IMR-90 (cell line): ENCODE results near the gene PNMA8C. TPM values are rescaled to one million over a fixed set of nuclear protein-coding genes. Genes with fewer than 3 reads are reported as not detected.

Experiments used
- ATAC-seq: fragments of 200-7000 bp; cut with Tn5 transposase; 2 replicates; pipeline ENCODE4 v1.9.1; 2020; ENCODE audit warnings: low read depth, mild to moderate bottlenecking, moderate library complexity
- BruUV-seq: library from RNA; stranded (reverse); fragments of 400-500 nt; replicated peaks from 2 replicates; lab custom pipeline; 2021; lab: Mats Ljungman, UMichigan
- CTCF ChIA-PET: fragments of 300-600 bp; formaldehyde crosslinking; extraction: SDS; loops from one replicate; lab custom pipeline; 2021; ENCODE audit warnings: antibody characterized with exemption; lab: Yijun Ruan, JAX
- POLR2A ChIA-PET: fragments of 300-600 bp; sonication (Branson Sonifier 250); formaldehyde crosslinking; loops from one replicate; lab custom pipeline; 2022; ENCODE audit warnings: antibody characterized with exemption; ENCODE audit not compliant: unreplicated experiment; lab: Charles Lee
- DNase-seq: peaks from one replicate; pipeline ENCODE4 v3.0.0; 2013
- H2AFZ ChIP-seq: replicated peaks from 2 replicates; pipeline ENCODE3; 2013; ENCODE audit warnings: low read length, mild to moderate bottlenecking; ENCODE audit not compliant: poor library complexity
- H2AK5ac ChIP-seq: 2 replicates; pipeline ENCODE4 v1.6.1; 2013; ENCODE audit warnings: low read depth, low read length, inconsistent platforms
- H2AK9ac ChIP-seq: replicated peaks from 2 replicates; pipeline ENCODE3; 2013; ENCODE audit warnings: mild to moderate bottlenecking, low read depth, low read length, moderate library complexity; ENCODE audit not compliant: poor library complexity
- H2BK120ac ChIP-seq: 2 replicates; pipeline ENCODE4 v1.6.1; 2013; ENCODE audit warnings: low read depth, low read length, inconsistent platforms
- H2BK15ac ChIP-seq: 3 replicates; pipeline ENCODE4 v1.6.1; 2013; ENCODE audit warnings: low read depth, low read length, inconsistent platforms
- H2BK20ac ChIP-seq: 2 replicates; pipeline ENCODE4 v1.6.1; 2013; ENCODE audit warnings: low read depth, mild to moderate bottlenecking, inconsistent platforms, low read length, moderate library complexity
- H2BK5ac ChIP-seq: 2 replicates; pipeline ENCODE4 v1.6.1; 2013; ENCODE audit warnings: mild to moderate bottlenecking, low read depth, low read length, inconsistent platforms; ENCODE audit not compliant: poor library complexity, severe bottlenecking
- H3K14ac ChIP-seq: replicated peaks from 2 replicates; pipeline ENCODE4 v1.6.1; 2013; ENCODE audit warnings: low read depth, low read length, inconsistent platforms
- H3K18ac ChIP-seq: 2 replicates; pipeline ENCODE4 v1.6.1; 2013; ENCODE audit warnings: low read depth, low read length, control low read depth
- H3K23ac ChIP-seq: 2 replicates; pipeline ENCODE4 v1.6.1; 2013; ENCODE audit warnings: low read depth, low read length, inconsistent platforms
- H3K27ac ChIP-seq: 2 replicates; pipeline ENCODE4 v1.5.1; 2013; ENCODE audit warnings: mild to moderate bottlenecking, control low read depth, low read length; ENCODE audit not compliant: insufficient read depth
- H3K27me3 ChIP-seq: 2 replicates; pipeline ENCODE4 v1.6.1; 2013; ENCODE audit warnings: low read length; ENCODE audit not compliant: control insufficient read depth, insufficient read depth
- H3K36me3 ChIP-seq: 2 replicates; pipeline ENCODE4 v1.6.1; 2013; ENCODE audit warnings: low read length, mixed read lengths; ENCODE audit not compliant: control insufficient read depth, insufficient read depth
- H3K4ac ChIP-seq: 2 replicates; pipeline ENCODE4 v1.6.1; 2013; ENCODE audit warnings: low read depth, low read length, inconsistent platforms
- H3K4me1 ChIP-seq: 2 replicates; pipeline ENCODE4 v1.6.1; 2013; ENCODE audit warnings: low read length, mixed read lengths; ENCODE audit not compliant: control insufficient read depth, insufficient read depth
- H3K4me2 ChIP-seq: 2 replicates; pipeline ENCODE4 v1.6.1; 2013; ENCODE audit warnings: low read depth, mild to moderate bottlenecking, control low read depth, low read length, moderate library complexity
- H3K4me3 ChIP-seq: 2 replicates; pipeline ENCODE4 v1.5.1; 2013; ENCODE audit warnings: low read depth, mild to moderate bottlenecking, control low read depth, low read length, moderate library complexity; ENCODE audit not compliant: insufficient read depth
- H3K56ac ChIP-seq: 2 replicates; pipeline ENCODE4 v1.6.1; 2013; ENCODE audit warnings: low read length, inconsistent platforms; ENCODE audit not compliant: insufficient read depth; ENCODE audit errors: extremely low read depth
- H3K79me1 ChIP-seq, 2 experiments: 2 replicates each; pipeline ENCODE4 v1.6.1; 2013; ENCODE audit warnings: low read length in 2 of 2, inconsistent platforms in 1 of 2, low read depth in 1 of 2
- H3K9ac ChIP-seq: 2 replicates; pipeline ENCODE4 v1.6.1; 2013; ENCODE audit warnings: low read depth, low read length, control low read depth
- H3K9me1 ChIP-seq: 2 replicates; pipeline ENCODE4 v1.6.1; 2013; ENCODE audit warnings: low read length, inconsistent platforms; ENCODE audit not compliant: insufficient read depth
- H3K9me3 ChIP-seq: 2 replicates; pipeline ENCODE4 v1.6.1; 2013; ENCODE audit warnings: low read length; ENCODE audit not compliant: control insufficient read depth, insufficient read depth
- H4K20me1 ChIP-seq: 2 replicates; pipeline ENCODE4 v1.6.1; 2013; ENCODE audit warnings: low read length, inconsistent platforms; ENCODE audit not compliant: insufficient read depth
- H4K5ac ChIP-seq: 2 replicates; pipeline ENCODE4 v1.6.1; 2013; ENCODE audit warnings: mild to moderate bottlenecking, low read depth, low read length, control low read depth
- H4K8ac ChIP-seq, 2 experiments: 2 replicates each; pipeline ENCODE4 v1.6.1; 2013; ENCODE audit warnings: low read depth in 2 of 2, low read length in 2 of 2, control low read depth in 1 of 2, inconsistent platforms in 1 of 2
- H4K91ac ChIP-seq: 2 replicates; pipeline ENCODE4 v1.6.1; 2013; ENCODE audit warnings: low read depth, low read length, inconsistent platforms; ENCODE audit not compliant: insufficient read depth
- BHLHE40 ChIP-seq: fragments of 150-350 bp; IDR thresholded peaks from 2 replicates; pipeline ENCODE4 v1.6.1; 2016; ENCODE audit warnings: mild to moderate bottlenecking, low read depth, low read length
- CEBPB ChIP-seq: IDR thresholded peaks from 2 replicates; pipeline ENCODE4 v1.6.1; 2012; ENCODE audit warnings: low read depth, low read length, improper control_type of control experiment
- CHD1 ChIP-seq: IDR thresholded peaks from 2 replicates; pipeline ENCODE4 v1.6.1; 2012; ENCODE audit warnings: low read depth, low read length, improper control_type of control experiment
- CTCF ChIP-seq: conservative IDR thresholded peaks from 2 replicates; pipeline ENCODE4 v1.5.1; 2012; ENCODE audit warnings: mild to moderate bottlenecking, low read depth, low read length, improper control_type of control experiment
- ELK1 ChIP-seq: fragments of 150-350 bp; IDR thresholded peaks from 2 replicates; pipeline ENCODE4 v1.6.1; 2016; ENCODE audit warnings: low read depth, mild to moderate bottlenecking, low read length, moderate library complexity, borderline replicate concordance
- FOS ChIP-seq: fragments of 150-350 bp; IDR thresholded peaks from 2 replicates; pipeline ENCODE4 v1.6.1; 2016; ENCODE audit warnings: low read depth, low read length
- MAFK ChIP-seq: IDR thresholded peaks from 2 replicates; pipeline ENCODE4 v1.6.1; 2012; ENCODE audit warnings: low read depth, low read length, improper control_type of control experiment
- MAZ ChIP-seq: IDR thresholded peaks from 2 replicates; pipeline ENCODE4 v1.6.1; 2012; ENCODE audit warnings: low read depth, mild to moderate bottlenecking, low read length, improper control_type of control experiment, moderate library complexity, borderline replicate concordance
- MXI1 ChIP-seq: IDR thresholded peaks from 2 replicates; pipeline ENCODE4 v1.6.1; 2012; ENCODE audit warnings: low read depth, mild to moderate bottlenecking, low read length, moderate library complexity, borderline replicate concordance
- NFE2L2 ChIP-seq: fragments of 150-350 bp; IDR thresholded peaks from 2 replicates; pipeline ENCODE4 v1.6.1; 2016; ENCODE audit warnings: low read depth, mild to moderate bottlenecking, low read length
- POLR2A ChIP-seq: IDR thresholded peaks from 2 replicates; pipeline ENCODE4 v1.6.1; 2012; ENCODE audit warnings: mild to moderate bottlenecking, low read depth, low read length
- RAD21 ChIP-seq: IDR thresholded peaks from 2 replicates; pipeline ENCODE4 v1.6.1; 2012; ENCODE audit warnings: low read length, improper control_type of control experiment
- RCOR1 ChIP-seq: IDR thresholded peaks from 2 replicates; pipeline ENCODE4 v1.6.1; 2012; ENCODE audit warnings: mild to moderate bottlenecking, low read length, improper control_type of control experiment; ENCODE audit not compliant: insufficient replicate concordance
- RFX5 ChIP-seq: IDR thresholded peaks from 2 replicates; pipeline ENCODE4 v1.8.0; 2012; ENCODE audit warnings: low read depth, mild to moderate bottlenecking, low read length, moderate library complexity
- SMC3 ChIP-seq: fragments of 150-350 bp; IDR thresholded peaks from 2 replicates; pipeline ENCODE4 v1.6.1; 2016; ENCODE audit warnings: low read depth, mild to moderate bottlenecking, antibody characterized with exemption, low read length, moderate library complexity
- USF2 ChIP-seq: fragments of 150-350 bp; IDR thresholded peaks from 2 replicates; pipeline ENCODE4 v1.6.1; 2017; ENCODE audit warnings: mild to moderate bottlenecking, antibody characterized with exemption, low read length, low read depth
- WGBS, 2 experiments: methylation state at CpG; one replicate each; pipeline versions ENCODE4 v1.1.5 to v1.1.7; 2013; ENCODE audit warnings: missing lambda C conversion rate in 2 of 2; ENCODE audit not compliant: insufficient read length in 1 of 2; ENCODE audit errors: extremely low coverage in 2 of 2; 5-methylcytosine and 5-hydroxymethylcytosine counted together
- dilution Hi-C: fragments of 300-500 bp; cut with HindIII; formaldehyde crosslinking; loops from one replicate; pipeline ENCODE4 v1.14.3; 2018; ENCODE audit warnings: low sequenced_read_pairs; ENCODE audit not compliant: unreplicated experiment
- in situ Hi-C: fragments of 300-500 bp; cut with MboI; formaldehyde crosslinking; loops from 3 replicates; pipeline ENCODE4 v1.14.3; 2019; ENCODE audit warnings: low sequenced_read_pairs, inconsistent platforms, mixed read lengths
- intact Hi-C: fragments of 100-400 bp; cut with micrococcal nuclease; formaldehyde crosslinking; loops from 2 replicates; pipeline ENCODE4 v1.10.0; 2022
- polyA plus RNA-seq, 3 experiments: library from polyadenylated mRNA; depleted of rRNA; stranded (reverse); fragments of >200 nt; gene quantifications; 2 replicates each; pipeline ENCODE4 v1.2.3, GENCODE V29; 2012; ENCODE audit warnings: low replicate concordance in 1 of 3
- total RNA-seq: library from RNA; depleted of rRNA; stranded (reverse); fragments of >200 nt; gene quantifications from 2 replicates; pipeline ENCODE4 v1.2.3, GENCODE V29; 2012

The PNMA8C gene
- total and polyA plus RNA-seq, 2 of the 4 experiments (the other 2 are of a cell fraction): 0.09 to 0.18 TPM

GRCh38 chr19:46381756-46382345 lies 46.9 kb downstream of the PNMA8C start:
- POLR2A ChIA-PET: no interaction called here
- 76% methylated on average over 10 of the region's 15 CpGs; no CpG with 5 or more reads in 1 of the 2 experiments for WGBS, 2 experiments

More at GRCh38 chr19:46381756-46382345, 46.9 kb downstream of the PNMA8C start:
- Histone ChIP-seq H3K18ac (no peak overlapping the region), H4K5ac (no peak overlapping the region), H3K23ac (no peak overlapping the region), H3K79me1 (peaks cover 19 to 50% of the 10 kb centered on the region in 2 experiments), H2BK20ac (no peak overlapping the region), H3K9me1 (peaks cover 4% of the 10 kb centered on the region), H3K27me3 (no peaks in the 10 kb centered on the region), H3K9ac (no peak overlapping the region), H2BK5ac (no peak overlapping the region), H3K27ac (no peak overlapping the region), H3K4ac (no peak overlapping the region), H2AK9ac (no peak overlapping the region), H3K56ac (no peak overlapping the region), H2BK15ac (no peak overlapping the region), H2BK120ac (no peak overlapping the region), H2AK5ac (no peak overlapping the region), H3K36me3 (peaks cover 23% of the 10 kb centered on the region), H3K4me2 (no peak overlapping the region), H4K91ac (no peak overlapping the region), H3K9me3 (no peaks in the 10 kb centered on the region), H4K8ac (no peak overlapping the region), H4K20me1 (no peaks in the 10 kb centered on the region), H3K4me3 (no peak overlapping the region), H3K14ac (no peak overlapping the region), H3K4me1 (no peaks in the 10 kb centered on the region; the same call in 1 of the 2 replicates), H2AFZ (no peak overlapping the region)
- ATAC-seq (no peak), DNase-seq (no peak)
- BruUV-seq: no TSS peak
- in situ Hi-C loops: loop anchor here (10.0 kb wide), 1 partner anchor 97 kb away; no protein-coding TSS in a partner anchor
- CTCF ChIA-PET: interaction anchor here (0.5 to 1.4 kb wide), 2 partner anchors 14 to 109 kb away, joined by 3 read pairs; no protein-coding TSS in a partner anchor
- dilution Hi-C loops: no loop called here
- TF ChIP-seq BHLHE40: no peak
- no peak for TF ChIP-seq SMC3
- TF ChIP-seq USF2: no peak
- TF ChIP-seq RAD21: no peak
- no peak for TF ChIP-seq MAFK
- no peak for TF ChIP-seq RCOR1
- no peak for TF ChIP-seq POLR2A
- TF ChIP-seq CHD1: no peak
- TF ChIP-seq ELK1: no peak
- no peak for TF ChIP-seq NFE2L2
- TF ChIP-seq CTCF: no peak
- TF ChIP-seq CEBPB: no peak
- TF ChIP-seq MXI1: no peak
- no peak for TF ChIP-seq MAZ
- no peak for TF ChIP-seq RFX5
- no peak for TF ChIP-seq FOS
- intact Hi-C loops: no loop called here
